Gastroesophageal sphincter (tissue), 4 donors: ENCODE results near the gene STK40. TPM values are rescaled to one million over a fixed set of nuclear protein-coding genes. Genes with fewer than 3 reads are reported as not detected.

Source experiments
- ATAC-seq: fragments of 150-250 bp; one replicate; pipeline ENCODE4 v1.9.1; 2016; ENCODE audit warnings: mild to moderate bottlenecking, moderate library complexity
- H3K27ac ChIP-seq, 4 donors: fragments of 200-600 bp; sonication (generic) in 3 of 4; 1 replicate in 3 of 4; 2 replicates in 1 of 4; pipeline ENCODE4 v1.5.1; 2016 to 2019
- H3K27me3 ChIP-seq: fragments of 200-600 bp; sonication (generic); one replicate; pipeline ENCODE4 v1.5.1; 2019
- H3K36me3 ChIP-seq, 2 donors: fragments of 200-600 bp; sonication (generic); one replicate each; pipeline ENCODE4 v1.5.1; 2019; ENCODE audit warnings: control low read depth in 1 of 2
- H3K4me1 ChIP-seq, 3 donors: fragments of 200-600 bp; sonication (generic); 1 replicate in 2 of 3; 2 replicates in 1 of 3; pipeline ENCODE4 v1.5.1; 2016 to 2019; ENCODE audit warnings: control low read depth in 2 of 3
- H3K4me3 ChIP-seq, 2 donors: fragments of 200-600 bp; sonication (generic); one replicate each; pipeline ENCODE4 v1.5.1; 2019; ENCODE audit warnings: mild to moderate bottlenecking in 1 of 2, moderate library complexity in 1 of 2
- H3K9me3 ChIP-seq, 3 donors: fragments of 200-600 bp; sonication (generic); one replicate each; pipeline ENCODE4 v1.5.1; 2017 to 2019; ENCODE audit warnings: control low read depth in 2 of 3
- EP300 ChIP-seq: sonication (generic); formaldehyde crosslinking; IDR thresholded peaks from one replicate; pipeline ENCODE4 v1.6.1; 2017; ENCODE audit warnings: antibody characterized with exemption, mild to moderate bottlenecking
- POLR2A ChIP-seq, 2 donors: fragments of 450-650 bp; IDR thresholded peaks; one replicate each; pipeline ENCODE4 v1.6.1; 2017; ENCODE audit warnings: antibody characterized with exemption in 2 of 2, mild to moderate bottlenecking in 2 of 2, moderate library complexity in 1 of 2
- POLR2AphosphoS5 ChIP-seq: sonication (generic); formaldehyde crosslinking; IDR thresholded peaks from one replicate; pipeline ENCODE4 v1.6.1; 2017; ENCODE audit warnings: antibody characterized with exemption
- WGBS, 2 donors: methylation state at CpG; one replicate each; pipeline ENCODE4 v1.1.5; 2018; ENCODE audit warnings: low coverage in 1 of 2; 5-methylcytosine and 5-hydroxymethylcytosine counted together
- total RNA-seq, 4 donors: library from RNA; depleted of rRNA; stranded (reverse); fragments of >200 nt; gene quantifications; one replicate each; pipeline ENCODE4 v1.1.0, GENCODE V29; 2016
- TF ChIP-seq, protein P1 (sequence below), 4 experiments: fragments of 200-600 bp in 2 of 4; fragments of 450-650 bp in 2 of 4; sonication (generic) in 1 of 4; IDR thresholded peaks; one replicate each; pipeline ENCODE4 v1.5.1; 2017 to 2019; ENCODE audit warnings: antibody characterized with exemption in 4 of 4, mild to moderate bottlenecking in 2 of 4, moderate library complexity in 2 of 4

Gene STK40
- total RNA-seq, 4 donors from 2014 or later, result 39.2 to 127 (median 68.6) TPM

DNA sequence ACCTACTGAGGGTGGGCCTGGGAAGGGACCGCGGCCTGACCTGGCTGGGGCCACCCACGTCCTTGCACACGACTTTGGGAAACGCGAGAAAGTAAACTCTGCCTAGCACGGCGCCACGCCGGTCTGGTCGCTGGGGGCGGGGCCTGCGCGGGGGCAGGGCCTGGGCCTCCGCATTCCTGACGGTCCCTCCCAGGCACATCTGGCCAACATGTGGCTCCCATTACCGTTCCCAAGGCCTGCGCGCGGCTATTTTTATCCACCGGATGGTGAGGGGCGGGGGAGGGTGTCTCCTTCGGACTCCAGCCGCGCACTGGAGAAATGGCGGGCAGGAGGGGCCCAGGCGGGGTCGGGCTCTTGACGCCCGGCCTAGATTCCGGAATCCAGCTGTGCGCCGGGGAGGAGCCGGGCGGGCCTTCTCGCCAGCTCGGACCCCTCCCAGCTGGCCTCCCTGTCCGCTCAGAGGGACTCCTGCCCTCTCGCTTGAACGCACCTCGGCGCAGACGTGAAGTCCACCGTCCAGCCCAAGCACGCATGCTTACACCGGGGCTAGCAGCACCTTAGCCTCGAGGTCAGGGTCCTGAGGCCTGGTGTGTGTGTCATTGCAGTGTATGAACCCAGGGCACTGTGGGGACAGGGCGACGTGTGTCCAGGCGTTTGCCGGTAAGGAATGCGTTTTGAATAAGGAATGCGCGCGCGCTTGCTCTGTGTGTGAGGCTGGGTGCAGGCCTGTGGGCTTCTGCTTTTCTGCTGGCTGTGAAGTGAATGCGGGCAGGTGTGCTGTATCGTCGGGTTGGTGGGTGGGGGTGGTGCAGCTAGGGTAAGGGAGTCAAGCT lies 64.4 kb downstream of the STK40 start:
- peak; percentile 70 for ATAC-seq
- 34 to 67% methylated on average over 1 to 7 of the region's 59 CpGs for WGBS, 2 donors
- peak overlapping the region; percentile 1 to 87 for H3K4me3 ChIP-seq
- TF ChIP-seq EP300 (no peak), POLR2AphosphoS5 (peak; percentile 20), POLR2A (IDR thresholded peaks at IDR 0.05) (no peak)
- TF ChIP-seq, protein P1, sequence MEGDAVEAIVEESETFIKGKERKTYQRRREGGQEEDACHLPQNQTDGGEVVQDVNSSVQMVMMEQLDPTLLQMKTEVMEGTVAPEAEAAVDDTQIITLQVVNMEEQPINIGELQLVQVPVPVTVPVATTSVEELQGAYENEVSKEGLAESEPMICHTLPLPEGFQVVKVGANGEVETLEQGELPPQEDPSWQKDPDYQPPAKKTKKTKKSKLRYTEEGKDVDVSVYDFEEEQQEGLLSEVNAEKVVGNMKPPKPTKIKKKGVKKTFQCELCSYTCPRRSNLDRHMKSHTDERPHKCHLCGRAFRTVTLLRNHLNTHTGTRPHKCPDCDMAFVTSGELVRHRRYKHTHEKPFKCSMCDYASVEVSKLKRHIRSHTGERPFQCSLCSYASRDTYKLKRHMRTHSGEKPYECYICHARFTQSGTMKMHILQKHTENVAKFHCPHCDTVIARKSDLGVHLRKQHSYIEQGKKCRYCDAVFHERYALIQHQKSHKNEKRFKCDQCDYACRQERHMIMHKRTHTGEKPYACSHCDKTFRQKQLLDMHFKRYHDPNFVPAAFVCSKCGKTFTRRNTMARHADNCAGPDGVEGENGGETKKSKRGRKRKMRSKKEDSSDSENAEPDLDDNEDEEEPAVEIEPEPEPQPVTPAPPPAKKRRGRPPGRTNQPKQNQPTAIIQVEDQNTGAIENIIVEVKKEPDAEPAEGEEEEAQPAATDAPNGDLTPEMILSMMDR (IDR thresholded peaks at IDR 0.05), result no peak
- H3K4me1 ChIP-seq, result peaks cover 0 to 42% (median 31%) of the 10 kb centered on the region in 3 donors
- no peaks in the 10 kb centered on the region for H3K27me3 ChIP-seq
- H3K27ac ChIP-seq, result peak overlapping the region in 3 of 4 donors; percentile 87 to 92 (median 90)
- H3K36me3 ChIP-seq, result no peaks in the 10 kb centered on the region
- H3K9me3 ChIP-seq, result no peaks in the 10 kb centered on the region

DNA sequence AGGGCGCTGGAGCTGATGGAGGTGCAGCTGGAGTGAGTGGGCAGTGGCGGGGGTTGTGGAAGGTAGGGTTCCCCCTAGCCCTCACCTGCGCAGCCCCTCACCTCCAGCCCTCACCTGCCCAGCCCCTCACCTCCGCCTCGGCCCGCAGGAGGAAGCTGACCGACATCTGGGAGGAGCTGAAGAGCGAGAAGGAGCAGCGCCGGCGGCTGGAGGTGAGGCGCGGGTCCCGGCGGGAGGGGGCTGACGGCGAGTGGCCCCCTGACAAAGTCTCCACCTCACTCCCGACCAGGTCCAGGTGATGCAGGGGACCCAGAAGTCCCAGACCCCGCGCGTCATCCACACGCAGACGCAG lies 65.0 kb downstream of the STK40 start:
- peak overlapping the region; percentile 1 to 87 for H3K4me3 ChIP-seq
- H3K27ac ChIP-seq, result peak overlapping the region in 3 of 4 donors; percentile 87 to 92 (median 90)
- WGBS, 2 donors, result 0 to 33% methylated on average over 1 to 10 of the region's 23 CpGs
- ATAC-seq, result no peak
- no peaks in the 10 kb centered on the region for H3K9me3 ChIP-seq
- H3K27me3 ChIP-seq, result no peaks in the 10 kb centered on the region
- no peaks in the 10 kb centered on the region for H3K36me3 ChIP-seq
- TF ChIP-seq POLR2AphosphoS5, result no peak
- TF ChIP-seq, protein P1 (IDR thresholded peaks at IDR 0.05), result no peak
- TF ChIP-seq POLR2A (IDR thresholded peaks at IDR 0.05), result no peak
- no peak for TF ChIP-seq EP300
- peaks cover 0 to 42% (median 31%) of the 10 kb centered on the region in 3 donors for H3K4me1 ChIP-seq

- Histone ChIP-seq H3K27ac (peak overlapping the region in 3 of 4 donors; percentile 87 to 92 (median 90)), H3K36me3 (no peaks in the 10 kb centered on the region), H3K27me3 (no peaks in the 10 kb centered on the region), H3K4me3 (peak overlapping the region in 1 of 2 donors; percentile 87), H3K9me3 (no peaks in the 10 kb centered on the region), H3K4me1 (peaks cover 0 to 42% (median 31%) of the 10 kb centered on the region in 3 donors)
- 45% methylated on average over 4 of the region's 16 CpGs; no CpG with 5 or more reads in 1 of the 2 donors for WGBS, 2 donors
- ATAC-seq, result no peak
- TF ChIP-seq EP300, result no peak
- TF ChIP-seq POLR2A (IDR thresholded peaks at IDR 0.05), result no peak
- TF ChIP-seq, protein P1 (IDR thresholded peaks at IDR 0.05), result no peak
- no peak for TF ChIP-seq POLR2AphosphoS5
Measured at GRCh38 chr1:36320291-36320761, 65.4 kb downstream of the STK40 start.

DNA sequence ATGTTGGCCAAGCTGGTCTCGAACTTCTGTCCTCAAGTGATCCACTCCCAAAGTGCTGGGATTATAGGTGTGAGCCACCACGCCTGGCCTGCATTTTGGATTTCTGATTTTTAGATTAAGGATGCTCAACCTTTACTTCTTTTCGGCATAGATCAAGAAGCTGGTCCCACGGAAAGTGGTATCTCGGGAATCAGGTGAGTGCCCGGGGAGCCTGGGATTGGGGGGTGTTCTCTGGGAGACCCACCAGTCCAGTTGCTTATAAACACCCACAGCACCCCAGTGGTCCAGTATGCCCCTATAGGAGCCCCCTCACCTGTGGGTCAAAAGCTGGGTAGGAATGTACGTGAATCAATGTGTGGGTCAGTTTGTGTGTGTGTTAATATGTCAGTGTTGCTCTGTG lies 76.3 kb downstream of the STK40 start:
- Histone ChIP-seq H3K4me1 (peaks cover 0 to 21% (median 10%) of the 10 kb centered on the region in 3 donors), H3K36me3 (peaks cover 0 to 8% of the 10 kb centered on the region in 2 donors), H3K9me3 (no peaks in the 10 kb centered on the region), H3K27me3 (no peaks in the 10 kb centered on the region), H3K4me3 (no peak overlapping the region), H3K27ac (no peak overlapping the region)
- no peak for TF ChIP-seq POLR2AphosphoS5
- TF ChIP-seq, protein P1 (IDR thresholded peaks at IDR 0.05), result no peak
- no peak for ATAC-seq
- 100% methylated on average over 1 of the region's 7 CpGs; no CpG with 5 or more reads in 1 of the 2 donors for WGBS, 2 donors
